ENCODE measurements around the gene MALRD1.

Gene MALRD1

GRCh38 chr10:19616966-19617365, 568.4 kb downstream of the MALRD1 start:
- H3K4me3 ChIP-seq (IDR thresholded peaks at IDR 0.05; ENCODE audit: insufficient read depth, low read depth, low read length): no peak overlapping the region
- H3K27ac ChIP-seq: no peak overlapping the region
- H3K27me3 ChIP-seq (ENCODE audit: insufficient read depth, low read depth): no peaks in the 10 kb centered on the region
- H3K4me2 ChIP-seq: no peak overlapping the region
- no peaks in the 10 kb centered on the region for H4K20me1 ChIP-seq (ENCODE audit: insufficient read depth)
- H3K4me1 ChIP-seq (ENCODE audit: low read depth, poor library complexity, severe bottlenecking): no peaks in the 10 kb centered on the region
- H3K36me3 ChIP-seq (ENCODE audit: insufficient read depth): no peaks in the 10 kb centered on the region
- no peak overlapping the region for H3K9ac ChIP-seq
- H3K79me2 ChIP-seq (ENCODE audit: insufficient read depth, low read depth): no peaks in the 10 kb centered on the region
- TF ChIP-seq CTCF (conservative IDR thresholded peaks at IDR 0.05; ENCODE audit: low read depth, low read length): no peak
- no peak overlapping the region for H2AFZ ChIP-seq (ENCODE audit: low read depth)

- Histone ChIP-seq H3K79me2 (ENCODE audit: insufficient read depth, low read depth) (no peaks in the 10 kb centered on the region), H3K4me2 (no peak overlapping the region), H4K20me1 (ENCODE audit: insufficient read depth) (no peaks in the 10 kb centered on the region), H2AFZ (ENCODE audit: low read depth) (no peak overlapping the region), H3K4me3 (IDR thresholded peaks at IDR 0.05; ENCODE audit: insufficient read depth, low read depth, low read length) (no peak overlapping the region), H3K27me3 (ENCODE audit: insufficient read depth, low read depth) (no peaks in the 10 kb centered on the region), H3K36me3 (ENCODE audit: insufficient read depth) (no peaks in the 10 kb centered on the region), H3K4me1 (ENCODE audit: low read depth, poor library complexity, severe bottlenecking) (no peaks in the 10 kb centered on the region), H3K9ac (no peak overlapping the region), H3K27ac (no peak overlapping the region)
- no peak for TF ChIP-seq CTCF (conservative IDR thresholded peaks at IDR 0.05; ENCODE audit: low read depth, low read length)
These were observed 572.2 kb downstream of the MALRD1 start for GRCh38 chr10:19620811-19621210.

- Histone ChIP-seq H4K20me1 (ENCODE audit: insufficient read depth) (no peaks in the 10 kb centered on the region), H2AFZ (ENCODE audit: low read depth) (no peak overlapping the region), H3K36me3 (ENCODE audit: insufficient read depth) (no peaks in the 10 kb centered on the region), H3K79me2 (ENCODE audit: insufficient read depth, low read depth) (no peaks in the 10 kb centered on the region), H3K4me3 (IDR thresholded peaks at IDR 0.05; ENCODE audit: insufficient read depth, low read depth, low read length) (no peak overlapping the region), H3K9ac (no peak overlapping the region), H3K4me2 (no peak overlapping the region), H3K4me1 (ENCODE audit: low read depth, poor library complexity, severe bottlenecking) (no peaks in the 10 kb centered on the region), H3K27ac (no peak overlapping the region), H3K27me3 (ENCODE audit: insufficient read depth, low read depth) (no peaks in the 10 kb centered on the region)
- TF ChIP-seq CTCF (conservative IDR thresholded peaks at IDR 0.05; ENCODE audit: low read depth, low read length): no peak
These were observed 574.7 kb downstream of the MALRD1 start for GRCh38 chr10:19623321-19623720.

GRCh38 chr10:19626156-19626555, 577.6 kb downstream of the MALRD1 start:
- Histone ChIP-seq H3K27ac (no peak overlapping the region), H3K4me3 (IDR thresholded peaks at IDR 0.05; ENCODE audit: insufficient read depth, low read depth, low read length) (no peak overlapping the region), H2AFZ (ENCODE audit: low read depth) (no peak overlapping the region), H3K9ac (no peak overlapping the region), H4K20me1 (ENCODE audit: insufficient read depth) (no peaks in the 10 kb centered on the region), H3K79me2 (ENCODE audit: insufficient read depth, low read depth) (no peaks in the 10 kb centered on the region), H3K27me3 (ENCODE audit: insufficient read depth, low read depth) (no peaks in the 10 kb centered on the region), H3K4me2 (no peak overlapping the region), H3K36me3 (ENCODE audit: insufficient read depth) (no peaks in the 10 kb centered on the region), H3K4me1 (ENCODE audit: low read depth, poor library complexity, severe bottlenecking) (no peaks in the 10 kb centered on the region)
- TF ChIP-seq CTCF (conservative IDR thresholded peaks at IDR 0.05; ENCODE audit: low read depth, low read length): no peak

Measured in KMS-11 (cell line).